ENCODE measurements around the gene VPS11. TPM values are rescaled to one million over a fixed set of nuclear protein-coding genes. Genes with fewer than 3 reads are reported as not detected.
A peak's percentile ranks its signal among the peaks of the same experiment; 100 is the strongest.

The VPS11 gene
- 12.6 TPM for polyA plus RNA-seq (2013, experiment 1 of 2)
- 11.2 TPM for polyA plus RNA-seq (2013, experiment 2 of 2)

GRCh38 chr11:119067371-119068222, at the start of gene VPS11:
VPS11 (plus strand) TSS chr11:119067818; CDS start chr11:119067824, 6 bp downstream.
- Histone ChIP-seq H2AFZ (ENCODE audit: low read length) (peak within 1 kb of the TSS; percentile 85), H3K27ac (replicated peaks; ENCODE audit: low read length) (no peak within 1 kb of the TSS), H3K4me2 (ENCODE audit: insufficient read depth, low read length, poor library complexity, severe bottlenecking) (peak within 1 kb of the TSS; percentile 83), H4K8ac (ENCODE audit: low read depth, low read length) (no peak within 1 kb of the TSS), H3K27me3 (ENCODE audit: control insufficient read depth in 3 of 3, insufficient read depth in 3 of 3, low read depth in 1 of 3, low read length in 3 of 3) (no peaks in the 10 kb centered on the region), H3K9ac (ENCODE audit: low read depth, low read length, poor library complexity) (peak within 1 kb of the TSS; percentile 85), H2BK120ac (ENCODE audit: low read depth, low read length) (no peak within 1 kb of the TSS), H2BK12ac (ENCODE audit: low read length) (no peak within 1 kb of the TSS), H3K14ac (ENCODE audit: low read length) (peak within 1 kb of the TSS; percentile 82), H3K79me1 (ENCODE audit: low read depth, low read length) (peaks cover 2% of the 10 kb centered on the region), H3K36me3 (replicated peaks in 1 of 2; ENCODE audit: control insufficient read depth in 2 of 2, insufficient read depth in 2 of 2, low read length in 2 of 2) (peaks cover 9 to 27% of the 10 kb centered on the region in 2 donors), H3K18ac (ENCODE audit: low read length) (peak within 1 kb of the TSS; percentile 93), H3K9me3 (replicated peaks in 1 of 2; ENCODE audit: control insufficient read depth in 2 of 2, insufficient read depth in 1 of 2, low read depth in 1 of 2, low read length in 2 of 2) (no peaks in the 10 kb centered on the region), H4K91ac (ENCODE audit: low read depth, low read length, poor library complexity) (no peak within 1 kb of the TSS), H3K23ac (ENCODE audit: low read depth, low read length, poor library complexity) (peak within 1 kb of the TSS; percentile 11), H2BK15ac (ENCODE audit: low read length) (no peak within 1 kb of the TSS), H3K4me1 (ENCODE audit: control insufficient read depth in 2 of 2, insufficient read depth in 1 of 2, low read depth in 1 of 2, low read length in 2 of 2) (peaks cover 0 to 2% of the 10 kb centered on the region in 2 donors), H3K4ac (ENCODE audit: low read length) (no peak within 1 kb of the TSS), H2BK5ac (ENCODE audit: low read length) (no peak within 1 kb of the TSS), H3K4me3 (ENCODE audit: low read length in 2 of 2) (peak within 1 kb of the TSS; percentile 83 to 87), H2AK5ac (ENCODE audit: low read depth, low read length) (no peak within 1 kb of the TSS)
- peak; percentile 88 for DNase-seq (ENCODE audit: low spot score)
- WGBS, 2 donors (ENCODE audit: extremely low coverage in 2 of 2, insufficient read length in 2 of 2, insufficient replicate concordance in 1 of 2): no CpG with 5 or more reads among the region's 49 CpGs

GRCh38 chr11:119018074-119018938, 49.3 kb upstream of the VPS11 start, which contains the start of the genes RPS25 and TRAPPC4:
RPS25 (minus strand) TSS chr11:119018343; CDS start chr11:119018284, 59 bp downstream.
TRAPPC4 (plus strand) TSS chr11:119018766; CDS start chr11:119018796, 30 bp downstream.
- H3K23ac ChIP-seq (ENCODE audit: low read depth, low read length, poor library complexity): peak within 1 kb of the TSS; percentile 99
- H3K14ac ChIP-seq (ENCODE audit: low read length): peak within 1 kb of the TSS; percentile 97
- DNase-seq (ENCODE audit: low spot score): peak; percentile 90
- H4K91ac ChIP-seq (ENCODE audit: low read depth, low read length, poor library complexity): no peak within 1 kb of the TSS
- H2AK5ac ChIP-seq (ENCODE audit: low read depth, low read length): peak within 1 kb of the TSS; percentile 87
- peaks cover 0 to 2% of the 10 kb centered on the region in 2 donors for H3K9me3 ChIP-seq (replicated peaks in 1 of 2; ENCODE audit: control insufficient read depth in 2 of 2, insufficient read depth in 1 of 2, low read depth in 1 of 2, low read length in 2 of 2)
- no peak within 1 kb of the TSS for H3K4ac ChIP-seq (ENCODE audit: low read length)
- H2BK12ac ChIP-seq (ENCODE audit: low read length): peak within 1 kb of the TSS; percentile 53
- H3K36me3 ChIP-seq (replicated peaks in 1 of 2; ENCODE audit: control insufficient read depth in 2 of 2, insufficient read depth in 2 of 2, low read length in 2 of 2): peaks cover 35 to 76% of the 10 kb centered on the region in 2 donors
- H3K18ac ChIP-seq (ENCODE audit: low read length): peak within 1 kb of the TSS; percentile 97
- H3K27ac ChIP-seq (replicated peaks; ENCODE audit: low read length): peak within 1 kb of the TSS; percentile 91
- peak within 1 kb of the TSS; percentile 61 for H2BK15ac ChIP-seq (ENCODE audit: low read length)
- peak within 1 kb of the TSS; percentile 96 for H2AFZ ChIP-seq (ENCODE audit: low read length)
- H3K27me3 ChIP-seq (ENCODE audit: control insufficient read depth in 3 of 3, insufficient read depth in 3 of 3, low read depth in 1 of 3, low read length in 3 of 3): no peaks in the 10 kb centered on the region
- no CpG with 5 or more reads among the region's 63 CpGs for WGBS, 2 donors (ENCODE audit: extremely low coverage in 2 of 2, insufficient read length in 2 of 2, insufficient replicate concordance in 1 of 2)
- H4K8ac ChIP-seq (ENCODE audit: low read depth, low read length): no peak within 1 kb of the TSS
- peaks cover 5 to 8% of the 10 kb centered on the region in 2 donors for H3K4me1 ChIP-seq (ENCODE audit: control insufficient read depth in 2 of 2, insufficient read depth in 1 of 2, low read depth in 1 of 2, low read length in 2 of 2)
- peak within 1 kb of the TSS; percentile 99 for H3K9ac ChIP-seq (ENCODE audit: low read depth, low read length, poor library complexity)
- peak within 1 kb of the TSS; percentile 83 for H2BK5ac ChIP-seq (ENCODE audit: low read length)
- peak within 1 kb of the TSS; percentile 80 to 93 for H3K4me3 ChIP-seq (ENCODE audit: low read length in 2 of 2)
- H2BK120ac ChIP-seq (ENCODE audit: low read depth, low read length): no peak within 1 kb of the TSS
- peak within 1 kb of the TSS; percentile 79 for H3K4me2 ChIP-seq (ENCODE audit: insufficient read depth, low read length, poor library complexity, severe bottlenecking)
- H3K79me1 ChIP-seq (ENCODE audit: low read depth, low read length): peaks cover 7% of the 10 kb centered on the region

- Histone ChIP-seq H3K27ac (replicated peaks; ENCODE audit: low read length) (no peak overlapping the region), H2AK5ac (ENCODE audit: low read depth, low read length) (no peak overlapping the region), H3K79me1 (ENCODE audit: low read depth, low read length) (peaks cover 7% of the 10 kb centered on the region), H2BK12ac (ENCODE audit: low read length) (no peak overlapping the region), H3K18ac (ENCODE audit: low read length) (no peak overlapping the region), H3K9me3 (replicated peaks in 1 of 2; ENCODE audit: control insufficient read depth in 2 of 2, insufficient read depth in 1 of 2, low read depth in 1 of 2, low read length in 2 of 2) (peaks cover 0 to 2% of the 10 kb centered on the region in 2 donors), H3K27me3 (ENCODE audit: control insufficient read depth in 3 of 3, insufficient read depth in 3 of 3, low read depth in 1 of 3, low read length in 3 of 3) (no peaks in the 10 kb centered on the region), H4K8ac (ENCODE audit: low read depth, low read length) (no peak overlapping the region), H2BK5ac (ENCODE audit: low read length) (no peak overlapping the region), H2BK15ac (ENCODE audit: low read length) (no peak overlapping the region), H2AFZ (ENCODE audit: low read length) (no peak overlapping the region), H3K4ac (ENCODE audit: low read length) (no peak overlapping the region), H3K4me3 (ENCODE audit: low read length in 2 of 2) (peak overlapping the region in 1 of 2 donors; percentile 80), H3K9ac (ENCODE audit: low read depth, low read length, poor library complexity) (no peak overlapping the region), H3K23ac (ENCODE audit: low read depth, low read length, poor library complexity) (peak overlapping the region; percentile 22), H4K91ac (ENCODE audit: low read depth, low read length, poor library complexity) (no peak overlapping the region), H3K14ac (ENCODE audit: low read length) (no peak overlapping the region), H3K36me3 (replicated peaks in 1 of 2; ENCODE audit: control insufficient read depth in 2 of 2, insufficient read depth in 2 of 2, low read length in 2 of 2) (peaks cover 38 to 79% of the 10 kb centered on the region in 2 donors), H2BK120ac (ENCODE audit: low read depth, low read length) (no peak overlapping the region), H3K4me1 (ENCODE audit: control insufficient read depth in 2 of 2, insufficient read depth in 1 of 2, low read depth in 1 of 2, low read length in 2 of 2) (peaks cover 5 to 8% of the 10 kb centered on the region in 2 donors), H3K4me2 (ENCODE audit: insufficient read depth, low read length, poor library complexity, severe bottlenecking) (no peak overlapping the region)
- DNase-seq (ENCODE audit: low spot score): no peak
- no CpG with 5 or more reads among the region's 2 CpGs for WGBS, 2 donors (ENCODE audit: extremely low coverage in 2 of 2, insufficient read length in 2 of 2, insufficient replicate concordance in 1 of 2)
Measured at GRCh38 chr11:119019996-119020395, 47.6 kb upstream of the VPS11 start.
